GM18909 (cell line): ENCODE results near the gene KCNE5.
"Not testable (repeated sequence)": the region's sequence is repeated elsewhere in the genome, so short reads cannot be mapped to it uniquely, and the experiment has no call there.

Experiments used
- ATAC-seq: cut with Tn5 transposase; IDR thresholded peaks from one replicate; pipeline ENCODE4 v1.9.1; 2021; ENCODE audit warnings: mild to moderate bottlenecking; ENCODE audit not compliant: unreplicated experiment, poor library complexity

KCNE5 gene

GRCh38 chrX:109619771-109620170 lies 5.2 kb downstream of the KCNE5 start:
- no peak for ATAC-seq

GRCh38 chrX:109614951-109615350 lies 10.0 kb downstream of the KCNE5 start:
- ATAC-seq: no peak

GRCh38 chrX:109601486-109601885 lies 23.5 kb downstream of the KCNE5 start:
- ATAC-seq: no peak

- no peak for ATAC-seq
Observed at GRCh38 chrX:109600237-109600651, 24.7 kb downstream of the KCNE5 start.

- ATAC-seq: no peak
Observed at GRCh38 chrX:109596015-109596414, 29.0 kb downstream of the KCNE5 start.

- no peak for ATAC-seq
Observed at GRCh38 chrX:109590176-109590575, 34.8 kb downstream of the KCNE5 start.

- ATAC-seq: no peak
Observed at GRCh38 chrX:109585488-109585887, 39.5 kb downstream of the KCNE5 start.

- no peak for ATAC-seq
Observed at GRCh38 chrX:109578916-109579315, 46.1 kb downstream of the KCNE5 start.

GRCh38 chrX:109577055-109577454 lies 47.9 kb downstream of the KCNE5 start:
- no peak for ATAC-seq

- not testable (repeated sequence) for ATAC-seq
Observed at GRCh38 chrX:109576083-109576482, 48.9 kb downstream of the KCNE5 start.
